Panc1 (cell line): ENCODE results near the gene ATF3. TPM values are rescaled to one million over a fixed set of nuclear protein-coding genes. Genes with fewer than 3 reads are reported as not detected.

Experiments used
- ATAC-seq: fragments of 200-7000 bp; cut with Tn5 transposase; 2 replicates; pipeline ENCODE4 v1.9.1; 2020; ENCODE audit warnings: mild to moderate bottlenecking, moderate library complexity
- BruUV-seq: library from RNA; stranded (reverse); fragments of 400-500 nt; replicated peaks from 2 replicates; lab custom pipeline; 2021; lab: Mats Ljungman, UMichigan
- CTCF ChIA-PET: fragments of 300-600 bp; sonication (Branson Sonifier 250); formaldehyde crosslinking; loops from one replicate; lab custom pipeline; 2022; ENCODE audit warnings: antibody characterized with exemption; lab: Charles Lee
- POLR2A ChIA-PET: fragments of 300-600 bp; sonication (Branson Sonifier 250); formaldehyde crosslinking; loops from one replicate; lab custom pipeline; 2022; ENCODE audit warnings: antibody characterized with exemption; lab: Charles Lee
- DNase-seq: peaks from one replicate; pipeline ENCODE4 v3.0.0-alpha.2; 2010; ENCODE audit warnings: low read depth, low spot score
- H3K27ac ChIP-seq: 2 replicates; pipeline ENCODE4 v1.5.1; 2011; ENCODE audit warnings: mild to moderate bottlenecking, low read length, inconsistent platforms
- H3K27me3 ChIP-seq: fragments of 200-500 bp; sonication (Bioruptor generic); 2 replicates; pipeline ENCODE4 v1.6.0; 2014; ENCODE audit warnings: low read length, inconsistent platforms; ENCODE audit not compliant: control insufficient read depth, insufficient read depth
- H3K36me3 ChIP-seq: fragments of 200-500 bp; sonication (Bioruptor generic); 2 replicates; pipeline ENCODE4 v1.5.1; 2014; ENCODE audit warnings: inconsistent platforms, mild to moderate bottlenecking, low read length, moderate library complexity; ENCODE audit not compliant: control insufficient read depth, insufficient read depth
- H3K4me1 ChIP-seq: 2 replicates; pipeline ENCODE4 v1.5.1; 2011; ENCODE audit warnings: inconsistent platforms, mild to moderate bottlenecking, low read length, moderate library complexity; ENCODE audit not compliant: control insufficient read depth, insufficient read depth
- H3K4me3 ChIP-seq, 2 experiments: 2 replicates each; pipeline ENCODE4 v1.5.1; 2011 to 2012; ENCODE audit warnings: low read depth in 2 of 2, low read length in 2 of 2, mild to moderate bottlenecking in 2 of 2, inconsistent platforms in 1 of 2, moderate library complexity in 1 of 2
- H3K9me3 ChIP-seq: fragments of 200-500 bp; sonication (Bioruptor generic); 2 replicates; pipeline ENCODE4 v1.5.1; 2014; ENCODE audit warnings: low read depth, mild to moderate bottlenecking, inconsistent platforms, low read length, moderate library complexity; ENCODE audit not compliant: control insufficient read depth, insufficient read depth
- CTCF ChIP-seq: fragments of 450-650 bp; IDR thresholded peaks from 2 replicates; pipeline ENCODE4 v1.5.1; 2017; ENCODE audit warnings: mild to moderate bottlenecking
- POLR2AphosphoS5 ChIP-seq: IDR thresholded peaks from 2 replicates; pipeline ENCODE4 v1.6.1; 2012; ENCODE audit warnings: mild to moderate bottlenecking, low read depth, low read length, moderate library complexity
- REST ChIP-seq, 2 experiments: IDR thresholded peaks; 2 replicates each; pipeline ENCODE4 v1.6.1; 2011 to 2012; ENCODE audit warnings: low read depth in 2 of 2, control low read depth in 1 of 2, low read length in 1 of 2, mild to moderate bottlenecking in 1 of 2, moderate library complexity in 1 of 2; ENCODE audit not compliant: insufficient read depth in 1 of 2
- SIN3A ChIP-seq: IDR thresholded peaks from 2 replicates; pipeline ENCODE4 v1.6.1; 2012; ENCODE audit warnings: low read depth, mild to moderate bottlenecking, low read length, moderate library complexity, borderline replicate concordance; ENCODE audit not compliant: insufficient read depth
- TCF7L2 ChIP-seq: IDR thresholded peaks from 2 replicates; pipeline ENCODE4 v1.6.1; 2011; ENCODE audit warnings: mild to moderate bottlenecking, low read depth, low read length, inconsistent platforms
- in situ Hi-C: cut with HindIII; loops from 2 replicates; pipeline ENCODE4 v1.10.0; 2016; ENCODE audit warnings: low sequenced_read_pairs, low pct_unique_long_range_greater_than_20kb
- intact Hi-C: fragments of 100-400 bp; cut with micrococcal nuclease; formaldehyde crosslinking; loops from one replicate; pipeline ENCODE4 v1.10.0; 2022; ENCODE audit not compliant: unreplicated experiment
- total RNA-seq: library from RNA; stranded (reverse); gene quantifications from one replicate; pipeline ENCODE4 v1.2.1, GENCODE V29; 2021; ENCODE audit not compliant: unreplicated experiment

Gene ATF3
- total RNA-seq, 1 experiment from 2014 or later: 13.3 TPM

DNA sequence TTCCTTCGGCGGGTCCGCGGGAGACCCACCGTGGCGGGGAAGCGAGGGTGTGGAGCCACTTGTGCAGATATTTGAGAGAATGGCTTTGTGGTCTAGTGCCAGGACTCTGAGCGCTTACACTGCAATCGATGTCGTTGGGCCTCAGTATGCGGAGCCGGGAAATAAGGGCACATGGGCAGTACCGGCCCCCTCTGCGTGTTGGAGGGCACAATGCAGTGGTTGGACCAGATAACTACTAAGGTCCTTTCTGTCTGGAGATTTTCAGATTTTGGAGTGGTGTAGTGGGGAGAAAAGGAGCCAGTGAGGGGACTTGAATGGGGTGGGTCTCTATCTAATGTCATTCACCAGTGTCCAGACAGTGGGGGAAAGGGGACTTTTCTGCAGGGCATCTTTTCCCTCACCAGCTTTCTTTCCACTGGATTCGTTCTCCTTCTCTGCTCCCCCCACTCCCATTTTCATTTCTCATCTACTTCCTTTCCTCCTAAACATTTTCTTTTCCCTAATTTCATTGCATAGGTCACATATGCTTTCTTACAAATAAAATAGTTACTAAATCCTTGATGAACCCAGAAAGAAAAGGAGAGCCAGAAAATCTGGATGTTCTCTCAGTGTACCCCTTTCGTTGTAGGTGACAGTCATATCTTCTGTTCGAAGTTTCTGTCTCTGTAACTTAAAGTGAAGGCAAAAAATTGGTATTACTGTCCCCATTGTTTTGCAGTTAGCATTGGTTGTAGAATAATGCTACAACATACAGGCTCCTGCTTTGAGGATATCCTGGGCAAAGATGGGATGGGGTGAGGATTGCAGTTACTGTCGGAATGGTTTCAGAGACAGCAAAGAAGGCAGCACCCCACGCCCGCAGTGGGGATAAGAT, 1.4 kb downstream of the ATF3 start:
- peak overlapping the region; percentile 54; the same call in 1 of the 2 replicates for H3K27ac ChIP-seq

DNA sequence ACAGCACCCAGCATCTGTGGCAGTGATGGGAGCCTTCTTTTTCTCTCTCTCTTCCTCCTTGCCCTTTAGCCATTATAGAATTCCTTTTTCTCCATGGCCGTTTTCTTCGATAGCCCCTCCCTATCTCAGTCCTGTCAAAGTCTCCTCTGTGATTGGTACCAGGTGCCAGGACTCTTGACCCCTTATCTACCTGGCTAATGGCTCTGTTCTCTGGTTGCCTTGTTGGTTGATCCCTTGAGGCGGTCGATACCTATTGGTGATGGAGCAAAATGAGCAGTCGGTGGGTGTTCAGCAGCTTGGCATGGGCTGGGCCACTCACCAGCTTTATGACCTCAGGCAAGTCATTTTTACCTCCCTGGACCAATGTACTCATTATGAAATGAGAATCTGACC, 2.0 kb downstream of the ATF3 start:
- in situ Hi-C loops (no loop called here), intact Hi-C loops (no loop called here)
- ATAC-seq (no peak), DNase-seq (no peak)
- BruUV-seq: no TSS peak
- H3K36me3 ChIP-seq: no peaks in the 10 kb centered on the region
- peak overlapping the region; percentile 74 to 84 for H3K4me3 ChIP-seq
- peaks cover 20% of the 10 kb centered on the region for H3K4me1 ChIP-seq
- ChIA-PET POLR2A (no interaction called here), CTCF (no interaction called here)
- no peak overlapping the region for H3K27ac ChIP-seq
- H3K9me3 ChIP-seq: no peaks in the 10 kb centered on the region
- H3K27me3 ChIP-seq: peaks cover 21% of the 10 kb centered on the region
- TF ChIP-seq REST (IDR thresholded peaks at IDR 0.05; ENCODE audit: insufficient read depth in 1 of 2, low read depth in 2 of 2, low read length in 1 of 2) (no peak), TCF7L2 (no peak), POLR2AphosphoS5 (no peak), CTCF (no peak)

More for the DNA sequence above, 1.4 kb downstream of the ATF3 start:
- DNase-seq: no peak
- H3K27me3 ChIP-seq: peaks cover 28% of the 10 kb centered on the region
- in situ Hi-C loops: no loop called here
- CTCF ChIA-PET: no interaction called here
- H3K9me3 ChIP-seq: no peaks in the 10 kb centered on the region
- peak overlapping the region; percentile 74 to 84 for H3K4me3 ChIP-seq
- POLR2A ChIA-PET: interaction anchor here (0.9 kb wide), 1 partner anchor 9 kb away, joined by 9 read pairs; no protein-coding TSS in a partner anchor
- peak; percentile 9 for ATAC-seq
- no peak for TF ChIP-seq TCF7L2
- no peak for TF ChIP-seq REST (IDR thresholded peaks at IDR 0.05; ENCODE audit: insufficient read depth in 1 of 2, low read depth in 2 of 2, low read length in 1 of 2)
- no peak for TF ChIP-seq SIN3A
- no peak; the same call in 1 of the 2 replicates for TF ChIP-seq CTCF
- TF ChIP-seq POLR2AphosphoS5: no peak
- H3K4me1 ChIP-seq: peaks cover 20% of the 10 kb centered on the region
- intact Hi-C loops: no loop called here
- TSS peak; percentile 83 for BruUV-seq
- no peaks in the 10 kb centered on the region for H3K36me3 ChIP-seq
